ENCODE results near the gene ERV3-1. TPM values are rescaled to one million over a fixed set of nuclear protein-coding genes. Genes with fewer than 3 reads are reported as not detected.

Gene ERV3-1
- total RNA-seq, 1 experiment from 2014 or later, result 16.5 TPM

GRCh38 chr7:64965594-64965993 lies 40.9 kb downstream of the ERV3-1 start:
- Histone ChIP-seq H3K27ac (ENCODE audit: insufficient read length, low read depth, low read length) (no peak overlapping the region), H2BK5ac (ENCODE audit: insufficient read length, low read length) (no peak overlapping the region), H3K23me2 (ENCODE audit: insufficient read length, low read depth, low read length, poor library complexity, severe bottlenecking) (no peaks in the 10 kb centered on the region), H3K23ac (ENCODE audit: insufficient read length, low read depth, low read length) (no peak overlapping the region), H2AFZ (ENCODE audit: low read length) (no peak overlapping the region), H4K8ac (replicated peaks; ENCODE audit: insufficient read length, low read depth, low read length) (no peak overlapping the region), H4K20me1 (ENCODE audit: control insufficient read depth, insufficient read depth, insufficient read length) (no peaks in the 10 kb centered on the region), H3K79me2 (ENCODE audit: insufficient read depth, low read length) (no peaks in the 10 kb centered on the region), H3T11ph (ENCODE audit: low read length) (no peak overlapping the region), H3K4me1 (ENCODE audit: insufficient read depth, low read length) (no peaks in the 10 kb centered on the region), H3K9me3 (ENCODE audit: control insufficient read depth, low read depth, low read length) (no peaks in the 10 kb centered on the region), H4K91ac (ENCODE audit: insufficient read length, low read depth, low read length) (no peak overlapping the region), H2AK5ac (ENCODE audit: insufficient read length, low read length) (no peak overlapping the region), H2BK15ac (ENCODE audit: low read depth, low read length) (no peak overlapping the region), H3K4me2 (ENCODE audit: insufficient read depth, insufficient read length, low read length) (no peak overlapping the region), H3K56ac (ENCODE audit: insufficient read length, low read depth, low read length) (no peak overlapping the region), H3K4ac (ENCODE audit: low read depth, low read length) (no peak overlapping the region), H3K18ac (ENCODE audit: insufficient read length, low read depth, low read length) (no peak overlapping the region), H3K14ac (ENCODE audit: insufficient read depth, low read length) (no peak overlapping the region), H3K9ac (ENCODE audit: extremely low read depth, insufficient read length, low read length) (no peak overlapping the region), H3K27me3 (ENCODE audit: insufficient read depth, low read length) (no peaks in the 10 kb centered on the region; the same call in 1 of the 2 replicates), H2BK12ac (ENCODE audit: insufficient read length, low read depth, low read length) (no peak overlapping the region), H4K5ac (ENCODE audit: insufficient read length, low read depth, low read length) (no peak overlapping the region), H3K79me1 (ENCODE audit: insufficient read depth, low read depth, low read length, poor library complexity, severe bottlenecking) (no peaks in the 10 kb centered on the region), H2BK20ac (ENCODE audit: low read depth, low read length, poor library complexity, severe bottlenecking) (no peak overlapping the region), H2BK120ac (ENCODE audit: low read depth, low read length, poor library complexity, severe bottlenecking) (no peak overlapping the region)
- Mint-ChIP-seq H3K4me1 (peaks cover 0 to 2% of the 10 kb centered on the region in 2 experiments; a peak in 1 of 4 replicates), H3K4me3 (no peak overlapping the region), H3K9me3 (peaks cover 40 to 43% of the 10 kb centered on the region in 2 experiments), H3K27me3 (ENCODE audit: low read depth) (peaks cover 2% of the 10 kb centered on the region), H3K36me3 (ENCODE audit: insufficient read depth in 1 of 3, low read depth in 3 of 3) (peaks cover 5 to 6% (median 6%) of the 10 kb centered on the region in 3 experiments; a peak in 6 of 7 replicates), H3K27ac (no peak overlapping the region)
- no peak for TF ChIP-seq CTCF (conservative IDR thresholded peaks at IDR 0.05)
- no peak for DNase-seq

All from H9 (cell line).